Raji (cell line): Measurements from ENCODE around the gene YOD1.

Experiments
- POLR2A ChIP-seq: IDR thresholded peaks from 2 replicates; pipeline ENCODE4 v1.6.1; 2011; ENCODE audit warnings: low read depth, low read length, control low read depth; ENCODE audit not compliant: insufficient read depth

Gene YOD1

DNA sequence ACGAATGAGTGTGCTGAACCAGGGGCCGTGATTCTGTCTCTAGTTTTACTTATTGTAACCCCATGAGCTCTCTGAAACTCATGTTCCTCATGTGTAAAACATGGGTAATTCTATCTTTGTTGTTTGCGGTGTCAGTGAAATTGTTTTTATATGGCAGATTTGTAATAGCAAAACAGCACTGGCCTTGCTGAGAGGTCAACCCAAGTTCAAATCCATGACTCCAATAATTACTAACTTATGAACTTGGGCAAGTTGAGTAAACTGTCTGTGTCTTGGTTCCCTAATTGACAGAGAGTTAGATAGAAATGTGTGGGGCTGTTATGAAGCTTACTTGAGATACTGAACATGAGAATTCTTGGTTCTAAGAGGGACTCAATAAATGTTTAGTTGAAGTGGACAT lies 36.3 kb downstream of the YOD1 start:
- no peak for TF ChIP-seq POLR2A

GRCh38 chr1:207013321-207014085 lies 37.5 kb downstream of the YOD1 start:
- TF ChIP-seq POLR2A = no peak

DNA sequence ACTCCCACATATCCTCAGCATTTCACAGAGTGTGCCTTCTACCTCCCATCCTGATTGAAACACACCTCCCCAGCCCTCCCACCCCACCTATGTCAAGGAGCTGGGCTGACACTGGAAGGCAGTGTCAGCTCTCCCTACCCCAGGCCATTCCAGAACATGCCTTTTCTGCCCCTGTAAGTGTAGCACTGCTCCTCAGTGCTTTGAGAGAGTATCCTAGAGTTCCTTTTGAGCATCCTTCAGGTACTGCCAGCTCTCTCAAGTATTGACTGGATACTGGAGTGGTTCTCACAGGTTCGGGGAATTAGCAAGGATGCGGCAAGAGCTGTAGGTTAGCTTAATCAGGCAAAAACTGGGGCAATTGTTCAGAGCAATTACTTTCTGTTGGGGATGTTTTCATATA lies 40.3 kb downstream of the YOD1 start:
- TF ChIP-seq POLR2A = no peak

- TF ChIP-seq POLR2A = no peak
Measured at GRCh38 chr1:207009945-207010344, 41.1 kb downstream of the YOD1 start.

GRCh38 chr1:207009182-207009850 lies 41.7 kb downstream of the YOD1 start:
- no peak for TF ChIP-seq POLR2A

DNA sequence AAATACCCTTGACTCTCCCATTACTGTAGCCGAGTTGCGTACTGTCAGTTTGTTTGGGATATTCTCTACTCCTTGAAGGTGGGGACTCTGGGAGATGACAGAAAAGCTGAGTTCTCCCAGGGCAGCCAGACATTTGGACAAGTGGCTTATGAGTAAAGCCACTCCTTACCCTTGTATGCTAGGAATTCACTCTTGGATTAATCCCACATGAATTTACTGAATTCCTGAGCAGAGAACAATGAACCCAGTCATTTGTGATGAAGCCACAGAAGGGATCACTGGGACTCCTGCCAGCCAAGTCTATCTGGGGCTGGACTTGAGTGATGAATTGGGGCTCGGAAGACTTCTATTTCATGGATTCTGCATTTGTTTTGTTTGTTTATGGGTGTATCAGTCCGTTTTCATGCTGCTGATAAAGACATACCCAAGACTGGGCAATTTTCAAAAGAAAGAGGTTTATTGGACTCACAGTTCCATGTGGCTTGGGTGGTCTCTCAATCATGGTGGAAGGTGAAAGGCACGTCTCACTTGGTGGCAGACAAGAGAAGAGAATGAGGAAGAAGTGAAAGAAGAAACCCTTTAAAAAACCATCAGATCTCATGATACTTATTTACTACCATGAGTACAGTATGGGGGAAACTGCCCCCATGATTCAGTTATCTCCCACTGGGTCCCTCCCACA lies 43.5 kb downstream of the YOD1 start:
- TF ChIP-seq POLR2A = no peak

DNA sequence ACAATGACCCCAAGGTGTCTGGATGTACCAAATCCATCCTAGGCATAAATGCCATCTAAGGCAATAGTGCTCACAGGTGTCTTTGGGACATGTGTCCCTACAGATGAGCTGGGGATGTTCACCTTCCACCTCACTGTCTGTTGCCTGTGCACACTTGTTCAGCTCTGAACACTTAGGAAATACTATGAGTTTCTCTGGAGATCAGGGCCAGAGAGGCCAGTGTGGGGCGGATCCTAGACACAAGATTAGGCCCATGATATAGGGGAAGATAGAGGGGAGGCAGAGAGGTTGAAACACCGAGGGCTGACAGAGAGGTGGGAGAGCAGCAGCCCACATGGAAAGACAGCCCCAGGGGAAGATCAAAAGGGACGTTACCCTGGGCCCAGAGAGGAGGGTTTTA lies 44.1 kb downstream of the YOD1 start:
- no peak for TF ChIP-seq POLR2A

- TF ChIP-seq POLR2A = no peak
Measured at GRCh38 chr1:207006083-207006482, 44.9 kb downstream of the YOD1 start.

DNA sequence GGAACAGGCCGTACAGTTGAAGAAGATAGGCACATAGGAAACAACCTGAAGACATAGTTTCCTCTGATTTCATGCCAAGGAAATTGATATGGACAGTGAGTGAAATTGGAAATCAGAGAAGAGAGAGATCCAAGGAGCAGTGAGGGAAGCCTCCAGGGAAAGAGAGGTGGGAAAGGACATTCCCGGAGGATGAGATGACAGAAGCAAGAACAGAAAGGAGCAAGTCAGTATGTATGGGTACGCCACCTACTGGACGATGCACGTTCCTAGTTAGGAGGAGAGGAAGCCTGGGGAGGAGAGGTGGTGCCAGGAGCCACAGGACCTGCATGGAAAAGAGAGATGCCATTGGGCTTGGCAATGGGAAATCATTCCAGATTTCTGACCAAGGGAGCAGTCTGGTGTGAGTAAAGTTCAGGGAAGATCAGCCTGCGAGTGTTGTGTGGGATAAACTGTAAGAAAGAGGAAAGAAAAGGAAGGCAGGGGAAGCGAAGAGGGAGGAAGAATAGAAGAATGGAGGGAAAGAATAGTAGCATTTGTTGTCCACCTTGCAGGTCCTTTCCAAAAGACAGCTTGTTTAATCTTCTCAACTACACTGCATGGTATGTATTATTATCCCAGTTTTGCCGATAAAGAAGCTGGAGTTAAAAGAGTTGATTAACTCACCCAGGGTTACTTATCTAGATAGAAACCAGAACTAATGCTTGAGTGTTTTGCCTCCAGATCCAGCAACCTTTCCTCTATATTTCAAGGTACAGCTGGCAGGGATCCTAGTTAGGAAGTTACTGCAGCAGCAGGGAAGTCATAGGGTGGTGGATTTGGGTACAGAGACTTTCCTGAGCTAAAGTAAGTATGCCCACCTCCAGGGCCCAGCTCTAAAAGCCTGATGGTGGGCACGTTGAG lies 45.8 kb downstream of the YOD1 start:
- no peak for TF ChIP-seq POLR2A

DNA sequence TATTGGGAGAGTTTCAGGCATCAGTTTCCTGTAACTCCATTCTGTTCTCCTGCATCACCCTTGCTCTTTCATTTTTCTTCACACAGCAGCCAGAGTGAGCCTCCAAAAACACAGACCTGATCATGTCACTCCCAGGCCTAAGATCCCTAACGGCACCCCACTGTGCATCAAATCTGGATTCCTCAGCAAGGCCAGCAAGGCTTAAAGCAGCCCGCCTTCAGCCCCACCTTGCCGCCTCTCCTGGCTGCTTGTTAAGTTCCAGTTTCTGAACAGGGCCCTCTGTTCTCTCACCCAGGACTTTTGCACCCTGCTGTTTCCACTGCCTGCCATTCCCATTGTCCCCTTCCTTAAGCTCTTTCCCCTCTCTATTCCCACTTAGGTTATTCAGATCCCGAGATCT lies 47.8 kb downstream of the YOD1 start:
- TF ChIP-seq POLR2A = no peak

DNA sequence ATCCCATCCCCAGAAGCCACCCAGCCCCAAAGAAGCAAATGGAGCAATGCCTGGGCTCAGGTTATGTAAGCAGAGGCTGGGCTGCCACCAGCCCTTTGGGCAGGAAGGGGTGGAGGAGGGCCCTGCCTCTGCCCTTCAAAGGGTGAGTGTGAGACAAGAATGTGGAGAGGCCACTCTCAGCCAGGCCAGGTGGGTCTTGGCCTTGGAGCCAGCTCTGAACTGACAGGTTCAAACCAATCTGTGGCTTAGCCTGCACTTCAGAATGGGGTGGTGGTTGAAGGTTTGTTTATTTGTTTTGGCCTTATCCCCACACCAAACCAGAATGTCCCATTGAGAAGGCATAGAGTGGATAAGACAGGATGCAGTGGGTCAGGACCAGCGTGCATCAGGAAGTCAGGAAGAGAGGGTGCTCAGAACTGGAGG lies 48.3 kb downstream of the YOD1 start:
- no peak for TF ChIP-seq POLR2A

DNA sequence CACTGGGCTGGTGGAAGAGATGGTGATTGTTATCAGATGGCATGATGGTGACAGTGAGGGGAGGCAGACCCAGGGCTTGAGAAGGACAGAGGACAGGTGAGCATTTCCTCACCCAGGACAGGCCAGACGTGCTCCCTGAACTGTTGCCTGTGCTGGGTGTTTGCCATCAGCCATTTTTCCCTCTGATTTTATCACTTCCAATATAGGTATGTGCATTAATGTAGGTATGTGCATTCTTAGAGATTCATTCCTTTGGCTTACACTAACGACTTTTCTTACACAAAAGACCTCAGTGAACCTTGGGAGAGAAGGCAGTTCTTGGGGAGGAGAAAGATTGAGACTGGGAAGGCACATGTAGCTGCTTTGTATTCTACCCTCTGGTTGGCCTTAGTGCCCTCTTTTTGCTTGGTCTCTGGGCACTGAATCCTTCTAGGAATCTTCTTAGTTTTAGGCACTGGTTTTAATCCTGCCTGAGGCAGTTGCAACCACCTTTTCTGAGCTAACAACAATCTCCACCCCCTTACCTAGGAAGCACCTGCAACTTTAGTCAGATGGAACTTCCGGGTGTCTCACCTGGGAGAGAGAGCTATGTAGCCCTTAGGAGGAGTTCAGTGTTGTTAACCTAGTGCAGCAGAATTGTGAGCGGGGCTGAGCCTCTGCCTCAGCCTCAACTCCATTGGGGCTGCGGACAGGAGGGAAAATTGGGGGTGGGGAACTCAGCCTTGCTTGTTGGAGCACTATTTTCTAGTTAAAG lies 49.3 kb downstream of the YOD1 start:
- TF ChIP-seq POLR2A = no peak

- no peak for TF ChIP-seq POLR2A
Measured at GRCh38 chr1:207000651-207001291, 50.2 kb downstream of the YOD1 start.

- no peak for TF ChIP-seq POLR2A
Measured at GRCh38 chr1:206998816-206999215, 52.2 kb downstream of the YOD1 start.
